Immature natural killer cell (primary cell): ENCODE data around the gene GINS1. TPM values are rescaled to one million over a fixed set of nuclear protein-coding genes. Genes with fewer than 3 reads are reported as not detected.

Experiments
- DNase-seq, 3 donors: peaks; one replicate each; pipeline ENCODE4 v3.0.0; 2022; ENCODE audit warnings: mixed read lengths in 1 of 3
- H3K27ac Mint-ChIP-seq, 6 donors: one replicate each; pipeline ENCODE4 v1.8.0; 2020; ENCODE audit warnings: mixed read lengths in 6 of 6, mild to moderate bottlenecking in 5 of 6, inconsistent platforms in 4 of 6, moderate library complexity in 3 of 6
- H3K27me3 Mint-ChIP-seq, 3 donors: one replicate each; pipeline ENCODE4 v1.8.0; 2020 to 2021; ENCODE audit warnings: low read depth in 3 of 3, mild to moderate bottlenecking in 3 of 3, mixed read lengths in 3 of 3, moderate library complexity in 3 of 3, inconsistent platforms in 1 of 3
- H3K36me3 Mint-ChIP-seq, 3 donors: one replicate each; pipeline ENCODE4 v1.8.0; 2020; ENCODE audit warnings: mixed read lengths in 3 of 3, inconsistent platforms in 2 of 3, mild to moderate bottlenecking in 2 of 3
- H3K4me1 Mint-ChIP-seq, 2 donors: one replicate each; pipeline ENCODE4 v1.8.0; 2020; ENCODE audit warnings: inconsistent platforms in 2 of 2, mild to moderate bottlenecking in 2 of 2, mixed read lengths in 2 of 2, moderate library complexity in 1 of 2
- H3K4me3 Mint-ChIP-seq, 5 donors: one replicate each; pipeline ENCODE4 v1.8.0; 2020; ENCODE audit warnings: mild to moderate bottlenecking in 5 of 5, mixed read lengths in 5 of 5, inconsistent platforms in 3 of 5, moderate library complexity in 3 of 5
- H3K9me3 Mint-ChIP-seq, 6 donors: one replicate each; pipeline ENCODE4 v1.8.0; 2020; ENCODE audit warnings: mild to moderate bottlenecking in 6 of 6, mixed read lengths in 6 of 6, inconsistent platforms in 4 of 6, moderate library complexity in 3 of 6
- polyA plus RNA-seq, 3 donors: library from polyadenylated mRNA; unstranded; fragments of 300-500 nt; fragmentation: Illumina TruSeq; gene quantifications; one replicate each; pipeline ENCODE4 v1.2.3, GENCODE V29; 2021

GINS1 gene
- polyA plus RNA-seq, 3 donors from 2014 or later = 1.0 to 2.2 (median 2.0) TPM

DNA sequence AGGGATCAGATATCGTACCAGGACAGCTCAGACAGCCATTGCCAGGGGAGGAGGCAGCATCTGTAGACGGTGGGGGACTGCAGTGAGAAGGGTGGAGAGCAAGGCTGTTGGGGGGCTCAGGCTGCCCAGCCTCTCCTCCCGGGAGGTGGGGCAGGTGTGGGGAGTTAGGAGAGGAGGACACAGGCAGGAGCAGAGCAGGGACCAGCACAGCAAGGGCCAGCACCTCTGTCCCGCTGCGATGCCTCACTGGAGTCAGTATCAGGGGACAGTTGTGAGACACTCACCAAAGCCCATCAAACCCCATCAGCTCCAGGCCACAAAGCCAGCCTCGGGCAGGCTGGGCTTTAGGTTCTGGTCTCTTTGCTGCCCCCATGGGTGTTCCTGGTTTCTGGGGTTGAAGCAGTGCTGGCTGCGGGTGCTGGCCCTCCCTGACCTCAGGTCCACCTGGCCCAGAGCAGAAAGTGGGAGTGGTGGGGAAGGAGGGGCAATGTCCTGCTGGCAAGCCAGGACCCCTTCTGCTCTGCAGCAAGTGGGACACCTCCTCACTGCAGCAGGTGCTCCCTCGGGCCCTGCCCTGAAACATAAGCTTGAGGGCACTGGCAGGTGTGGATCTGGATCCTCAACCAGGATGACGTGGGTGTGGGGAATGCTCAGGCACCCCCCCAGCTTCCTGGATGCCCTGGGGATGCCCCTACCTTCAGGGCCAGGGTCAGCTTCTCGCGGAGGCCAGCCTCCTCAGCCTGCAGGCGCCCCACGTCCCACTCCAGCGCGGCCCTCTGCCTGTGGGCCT is 83.4 kb downstream of the GINS1 start:
- Mint-ChIP-seq H3K4me3 (no peak overlapping the region), H3K27ac (no peak overlapping the region), H3K9me3 (no peaks in the 10 kb centered on the region), H3K4me1 (peaks cover 5 to 6% of the 10 kb centered on the region in 2 donors), H3K27me3 (no peaks in the 10 kb centered on the region), H3K36me3 (no peaks in the 10 kb centered on the region)
- DNase-seq = no peak

GRCh38 chr20:25491446-25492038 is 84.1 kb downstream of the GINS1 start:
- H3K36me3 Mint-ChIP-seq = no peaks in the 10 kb centered on the region
- peaks cover under 1% of the 10 kb centered on the region in 2 donors for H3K4me1 Mint-ChIP-seq
- H3K9me3 Mint-ChIP-seq = no peaks in the 10 kb centered on the region
- no peak overlapping the region for H3K27ac Mint-ChIP-seq
- no peak for DNase-seq
- H3K4me3 Mint-ChIP-seq = no peak overlapping the region
- no peaks in the 10 kb centered on the region for H3K27me3 Mint-ChIP-seq

- Mint-ChIP-seq H3K9me3 (no peaks in the 10 kb centered on the region), H3K27me3 (no peaks in the 10 kb centered on the region), H3K27ac (no peak overlapping the region), H3K36me3 (no peaks in the 10 kb centered on the region), H3K4me1 (no peaks in the 10 kb centered on the region), H3K4me3 (no peak overlapping the region)
- no peak for DNase-seq
Measured at GRCh38 chr20:25493137-25493536, 85.7 kb downstream of the GINS1 start.

DNA sequence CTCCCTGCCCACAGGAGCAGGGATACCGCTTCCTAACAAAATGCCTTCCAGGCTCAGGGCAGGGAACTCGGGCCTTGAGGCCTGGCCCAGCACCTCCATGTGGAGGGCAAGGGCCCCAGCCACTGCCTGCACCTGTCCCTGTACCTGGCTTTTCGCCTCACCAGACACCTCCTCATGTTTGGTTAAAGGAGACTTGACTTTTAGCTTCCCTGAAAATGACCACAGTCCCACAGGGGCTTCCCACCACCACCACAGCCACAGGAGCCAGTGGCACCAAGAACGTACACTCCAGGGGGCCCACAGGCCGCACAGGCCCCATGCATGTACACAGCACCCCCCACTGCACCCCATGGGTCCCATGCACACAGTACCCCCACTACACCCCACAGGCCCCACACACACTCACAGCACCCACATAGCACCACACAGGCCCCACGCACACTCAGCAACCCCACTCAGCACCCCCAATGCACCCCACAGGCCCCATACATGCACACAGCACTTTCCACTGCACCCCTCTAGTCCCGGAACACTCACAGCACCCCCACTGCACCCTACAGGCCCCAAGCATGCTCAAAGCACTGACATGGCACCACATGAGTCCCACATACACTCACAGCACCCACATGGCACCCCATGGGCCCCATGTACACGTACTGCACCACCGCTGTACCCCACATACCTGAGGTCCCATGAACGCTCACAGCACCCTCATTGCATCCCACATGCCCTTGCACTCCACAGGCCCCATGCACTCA is 86.5 kb downstream of the GINS1 start:
- H3K27ac Mint-ChIP-seq = no peak overlapping the region
- no peaks in the 10 kb centered on the region for H3K36me3 Mint-ChIP-seq
- no peak for DNase-seq
- H3K4me1 Mint-ChIP-seq = no peaks in the 10 kb centered on the region
- H3K4me3 Mint-ChIP-seq = no peak overlapping the region
- no peaks in the 10 kb centered on the region for H3K9me3 Mint-ChIP-seq
- no peaks in the 10 kb centered on the region for H3K27me3 Mint-ChIP-seq

GRCh38 chr20:25494506-25495188 is 87.2 kb downstream of the GINS1 start:
- Mint-ChIP-seq H3K27me3 (no peaks in the 10 kb centered on the region), H3K4me1 (no peaks in the 10 kb centered on the region), H3K4me3 (no peak overlapping the region), H3K36me3 (no peaks in the 10 kb centered on the region), H3K27ac (no peak overlapping the region), H3K9me3 (no peaks in the 10 kb centered on the region)
- DNase-seq = no peak

DNA sequence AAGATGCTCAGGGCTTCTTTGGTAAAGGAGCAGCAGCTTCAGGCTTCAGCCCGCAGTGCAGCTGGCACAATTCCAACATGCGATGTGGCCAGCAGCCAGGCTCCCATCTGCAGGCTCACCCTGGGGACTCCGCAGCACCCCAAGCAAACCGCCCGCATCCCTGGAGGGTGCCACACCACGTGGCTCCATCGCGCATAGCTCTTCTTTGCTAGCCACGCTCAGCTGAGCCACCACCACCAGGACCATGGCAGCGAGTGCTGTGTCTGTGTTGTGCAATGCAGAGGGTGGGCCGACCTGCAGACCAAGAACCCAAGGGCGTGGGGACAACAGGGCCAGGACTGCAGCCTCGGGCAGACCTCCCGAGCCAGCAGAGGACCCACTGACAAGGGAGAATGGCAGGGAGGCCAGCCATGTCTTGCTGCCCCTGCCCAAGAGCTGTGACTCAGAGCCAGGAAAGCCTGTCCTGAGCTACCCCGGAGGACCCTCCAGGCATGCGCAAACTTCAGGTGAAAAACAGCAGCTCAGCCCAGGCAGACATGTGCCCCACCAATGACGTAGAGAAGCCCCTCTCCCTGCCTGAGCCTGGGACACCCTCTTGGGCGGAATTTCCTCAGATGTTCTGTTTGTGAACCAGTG is 87.8 kb downstream of the GINS1 start:
- H3K36me3 Mint-ChIP-seq = no peaks in the 10 kb centered on the region
- H3K27ac Mint-ChIP-seq = no peak overlapping the region
- H3K4me3 Mint-ChIP-seq = no peak overlapping the region
- no peaks in the 10 kb centered on the region for H3K9me3 Mint-ChIP-seq
- H3K4me1 Mint-ChIP-seq = no peaks in the 10 kb centered on the region
- H3K27me3 Mint-ChIP-seq = peaks cover 0 to 2% (median 0%) of the 10 kb centered on the region in 3 donors
- no peak for DNase-seq

- no peak overlapping the region for H3K27ac Mint-ChIP-seq
- H3K4me1 Mint-ChIP-seq = no peaks in the 10 kb centered on the region
- no peak overlapping the region for H3K4me3 Mint-ChIP-seq
- no peak for DNase-seq
- no peaks in the 10 kb centered on the region for H3K36me3 Mint-ChIP-seq
- no peaks in the 10 kb centered on the region for H3K9me3 Mint-ChIP-seq
- peaks cover 0 to 2% (median 0%) of the 10 kb centered on the region in 3 donors for H3K27me3 Mint-ChIP-seq
Measured at GRCh38 chr20:25496165-25496967, 88.9 kb downstream of the GINS1 start.

DNA sequence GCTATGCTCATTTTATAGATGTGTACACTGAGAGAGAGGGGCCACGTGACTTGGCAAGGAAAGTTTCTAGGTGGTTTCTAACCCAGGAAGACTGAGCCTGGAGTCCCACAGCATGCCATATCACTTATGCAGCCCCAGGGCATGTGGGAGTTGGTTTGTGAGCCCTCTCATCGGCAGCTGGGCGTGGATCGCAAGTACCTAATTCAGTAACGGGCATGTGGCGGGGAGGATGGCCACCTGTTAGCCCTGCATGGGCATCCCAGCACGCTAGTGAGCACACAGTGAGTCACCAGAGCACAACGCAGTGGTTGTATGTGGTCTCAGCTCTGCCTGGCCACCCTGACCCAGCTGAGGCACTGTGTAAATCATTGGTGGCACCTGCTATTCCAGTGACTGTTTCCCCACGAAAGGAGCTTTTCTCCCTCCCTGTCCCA is 89.5 kb downstream of the GINS1 start:
- Mint-ChIP-seq H3K4me1 (no peaks in the 10 kb centered on the region), H3K4me3 (no peak overlapping the region), H3K36me3 (no peaks in the 10 kb centered on the region), H3K27ac (no peak overlapping the region), H3K9me3 (no peaks in the 10 kb centered on the region), H3K27me3 (peaks cover 0 to 2% (median 0%) of the 10 kb centered on the region in 3 donors)
- DNase-seq = no peak

- Mint-ChIP-seq H3K4me3 (no peak overlapping the region), H3K27me3 (peaks cover 0 to 2% (median 0%) of the 10 kb centered on the region in 3 donors), H3K27ac (no peak overlapping the region), H3K9me3 (no peaks in the 10 kb centered on the region), H3K36me3 (no peaks in the 10 kb centered on the region), H3K4me1 (no peaks in the 10 kb centered on the region)
- no peak for DNase-seq
Measured at GRCh38 chr20:25497586-25498279, 90.3 kb downstream of the GINS1 start.

Other genes with a start within 250 kb of the GINS1 start
- 10 to 100 TPM; 22.6 to 36.9 (median 30.0) TPM for gene ENTPD6, start 212.0 kb upstream of the GINS1 start, polyA plus RNA-seq
- 10 to 100 TPM; 39.3 to 56.0 (median 51.0) TPM for gene PYGB, start 159.6 kb upstream of the GINS1 start, polyA plus RNA-seq
- 10 to 100 TPM; 41.8 to 77.8 (median 49.2) TPM for gene ABHD12, start 16.8 kb upstream of the GINS1 start, polyA plus RNA-seq
- gene NINL, start 177.9 kb downstream of the GINS1 start, polyA plus RNA-seq = under 1 TPM in 2 of 3 donors, not detected in 1; 0.19 to 0.77 TPM
- gene NANP, start 216.3 kb downstream of the GINS1 start, polyA plus RNA-seq = 1 to 10 TPM; 2.4 to 4.9 (median 2.5) TPM